Central memory CD4-positive, alpha-beta T cell (primary cell): ENCODE data around the gene GNB1.

Experiments used
- DNase-seq: peaks from one replicate; pipeline ENCODE4 v3.0.0; 2022

GNB1 gene

GRCh38 chr1:1780598-1781525 lies 110.0 kb downstream of the GNB1 start:
- no peak for DNase-seq

DNA sequence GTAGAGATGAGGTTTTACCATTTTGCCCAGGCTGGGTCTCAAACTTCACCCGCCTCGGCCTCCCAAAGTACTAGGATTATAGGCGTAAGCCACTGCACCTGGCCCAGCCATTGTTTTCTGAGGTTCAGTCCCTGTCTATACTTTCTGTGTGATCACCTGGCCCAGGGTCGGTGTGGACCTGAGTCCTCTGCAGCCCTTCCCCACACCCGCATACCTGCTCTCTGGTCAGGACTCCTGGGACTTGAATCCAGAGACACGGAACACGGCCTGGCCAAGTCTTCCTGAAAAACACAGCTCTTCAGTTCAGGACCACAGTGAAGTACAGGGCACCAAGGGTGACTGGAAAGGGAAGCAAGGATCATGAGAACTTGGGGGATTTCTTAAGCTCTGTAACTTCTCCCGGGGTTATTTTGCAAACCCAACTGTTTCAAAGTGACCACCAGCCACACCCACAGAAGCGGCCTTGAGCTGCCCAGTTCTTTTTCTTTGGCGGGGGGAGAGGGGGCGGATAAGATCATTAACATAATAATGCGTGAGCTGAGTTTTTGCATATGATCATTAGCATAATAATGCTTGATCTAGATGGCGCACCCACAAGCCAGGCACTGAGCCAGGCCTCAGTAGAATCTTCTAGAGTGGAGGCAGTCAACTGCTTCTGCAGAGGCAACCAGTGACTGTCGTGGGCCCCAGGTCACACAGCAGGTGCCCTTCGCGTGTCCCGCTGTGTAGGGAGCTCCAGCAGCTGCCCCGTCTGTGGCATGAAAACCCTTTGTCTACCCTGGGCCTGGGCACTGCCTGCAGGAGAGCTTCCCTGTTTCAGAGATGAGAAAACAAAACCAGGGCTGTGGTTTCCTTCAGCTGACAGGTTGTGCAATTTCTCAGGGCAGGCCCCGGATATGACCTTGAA lies 110.9 kb downstream of the GNB1 start:
- peak; percentile 67 for DNase-seq

GRCh38 chr1:1779320-1779675 lies 111.6 kb downstream of the GNB1 start:
- DNase-seq, result no peak

GRCh38 chr1:1778663-1779319 lies 112.1 kb downstream of the GNB1 start:
- peak; percentile 72 for DNase-seq

- DNase-seq, result peak; percentile 78
Observed at GRCh38 chr1:1777950-1778662, 112.8 kb downstream of the GNB1 start, which contains the start of gene NADK. Gene NADK (minus strand): TSS chr1:1778470. CDS start chr1:1765406, 13,064 bp downstream.

- no peak for DNase-seq
Observed at GRCh38 chr1:1777583-1777899, 113.3 kb downstream of the GNB1 start.

- no peak for DNase-seq
Observed at GRCh38 chr1:1776672-1777582, 114.0 kb downstream of the GNB1 start.

GRCh38 chr1:1775327-1776226 lies 115.3 kb downstream of the GNB1 start:
- DNase-seq, result no peak

DNA sequence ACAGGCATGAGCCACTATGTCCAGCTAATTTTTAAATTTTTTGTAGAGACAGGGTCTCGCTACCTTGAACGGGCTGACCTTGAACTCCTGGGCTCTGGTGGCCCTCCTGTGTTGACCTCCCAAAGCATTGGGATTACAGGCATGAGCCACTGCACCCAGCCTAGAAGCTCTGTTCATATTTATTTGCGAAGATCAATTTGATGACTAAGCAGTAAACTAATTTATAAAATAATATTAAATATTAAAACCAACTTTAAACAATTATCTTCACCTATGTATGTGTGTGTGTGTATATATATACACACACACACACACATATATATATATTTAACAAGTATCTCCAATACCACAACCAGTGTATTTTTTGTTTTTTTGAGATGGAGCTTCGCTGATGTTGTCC lies 117.0 kb downstream of the GNB1 start:
- no peak for DNase-seq

DNA sequence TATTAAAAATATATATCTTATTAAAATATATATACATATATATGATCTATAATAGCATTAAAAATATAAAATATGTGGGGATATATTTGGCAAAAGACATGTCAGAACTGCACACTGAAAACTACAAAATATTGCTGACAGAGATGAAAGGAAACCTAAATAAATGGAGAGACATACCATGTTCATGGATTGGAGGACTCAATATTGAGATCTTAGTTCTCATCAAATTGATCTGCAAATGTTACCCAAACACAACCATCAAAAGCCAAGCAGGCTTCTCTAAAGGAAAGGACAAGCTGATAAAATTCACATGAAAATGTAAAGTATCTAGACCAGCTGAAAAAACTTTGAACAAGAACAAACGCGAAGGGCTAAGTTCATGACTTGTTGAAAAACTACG lies 119.8 kb downstream of the GNB1 start:
- no peak for DNase-seq

GRCh38 chr1:1770102-1770501 lies 120.8 kb downstream of the GNB1 start:
- DNase-seq, result no peak

GRCh38 chr1:1768249-1768992 lies 122.5 kb downstream of the GNB1 start:
- DNase-seq, result no peak

- no peak for DNase-seq
Observed at GRCh38 chr1:1764876-1765470, 125.9 kb downstream of the GNB1 start.

- DNase-seq, result no peak
Observed at GRCh38 chr1:1763657-1764621, 126.9 kb downstream of the GNB1 start.

DNA sequence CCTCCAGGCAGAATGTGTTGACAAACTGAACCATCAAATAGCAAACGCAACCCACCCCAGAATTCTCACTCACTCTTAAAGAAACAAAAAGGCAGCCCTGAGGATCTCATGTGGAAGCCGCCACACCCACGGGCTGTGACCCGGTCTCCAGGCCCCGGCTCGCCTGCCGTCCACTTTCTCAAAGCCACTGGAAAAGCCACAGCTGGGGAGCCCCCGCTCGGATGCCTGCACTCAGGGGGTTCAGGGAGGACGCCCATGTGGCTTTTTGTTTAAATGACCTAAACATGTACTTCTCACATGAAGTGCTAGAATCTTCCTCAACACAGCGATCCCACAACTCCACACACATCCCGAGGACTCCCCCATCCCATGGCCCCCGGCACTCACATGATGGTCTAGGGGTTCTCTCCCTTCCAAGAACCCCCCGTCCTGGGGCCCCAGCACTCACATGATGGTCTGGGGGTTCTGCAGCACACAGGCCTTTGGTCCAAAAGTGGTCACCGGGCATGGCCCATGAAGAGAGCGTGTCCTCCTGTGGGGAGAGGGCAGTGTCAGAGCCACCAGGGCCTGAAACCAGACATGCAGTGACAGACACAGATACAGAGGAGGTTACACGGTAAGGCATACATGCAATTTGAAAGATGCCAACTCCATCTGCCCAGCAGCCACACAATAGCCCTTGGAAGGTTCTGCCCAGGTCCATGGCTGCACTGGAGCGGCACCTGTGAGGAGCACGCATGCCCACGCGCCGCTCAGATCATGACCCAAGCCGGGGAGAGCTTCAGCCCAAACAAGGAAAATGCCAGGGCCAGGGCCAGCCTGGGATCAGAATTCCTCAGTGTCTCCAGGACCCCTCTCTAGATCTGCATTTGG lies 129.1 kb downstream of the GNB1 start:
- DNase-seq, result no peak

- DNase-seq, result no peak
Observed at GRCh38 chr1:1760715-1761114, 130.2 kb downstream of the GNB1 start.

DNA sequence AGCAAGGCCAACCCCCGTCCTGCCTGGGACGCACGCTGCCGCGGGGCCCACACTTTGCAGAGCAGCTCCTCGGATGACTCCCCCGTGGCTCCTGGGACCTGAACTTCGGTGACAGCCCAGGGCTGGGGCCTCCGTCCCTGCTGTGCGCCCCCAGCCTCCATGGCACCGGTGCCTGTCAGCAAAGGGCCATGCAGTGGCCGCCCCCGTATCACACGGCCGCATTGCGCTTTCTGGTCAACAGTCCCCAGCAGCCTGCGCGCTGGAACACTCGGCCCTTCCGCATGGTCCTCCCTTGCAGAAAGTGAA lies 130.6 kb downstream of the GNB1 start:
- no peak for DNase-seq
